Stimulated activated CD4-positive, alpha-beta T cell treated with anti-CD3 and anti-CD28 coated beads, Interleukin-12 subunit alpha, Interleukin-12 subunit beta, amount 100 ng/mL, for 4 hours (primary cell): ENCODE results near the gene ILDR1.

Experiments used
- DNase-seq: peaks from one replicate; pipeline ENCODE4 v3.0.0-alpha.2; 2020

Gene ILDR1

DNA sequence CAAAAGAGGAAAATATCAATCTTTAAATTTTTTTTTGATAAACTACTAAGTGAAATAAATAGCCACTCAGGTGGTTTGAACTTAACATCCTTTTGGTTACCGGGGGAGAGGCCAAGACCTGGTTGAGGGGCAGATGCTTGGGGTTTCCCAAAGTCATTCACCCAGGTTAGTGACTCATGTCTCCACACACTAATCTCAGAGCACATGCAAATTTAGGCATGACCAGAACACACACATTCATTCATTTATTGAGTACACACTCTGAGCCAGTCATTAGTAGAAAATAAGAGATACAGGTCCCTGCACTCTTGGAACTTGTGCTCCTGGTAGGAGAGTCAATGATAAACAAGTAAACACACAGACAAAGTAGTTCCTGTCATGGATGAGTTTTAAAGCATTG lies 7.3 kb downstream of the ILDR1 start:
- DNase-seq: no peak

DNA sequence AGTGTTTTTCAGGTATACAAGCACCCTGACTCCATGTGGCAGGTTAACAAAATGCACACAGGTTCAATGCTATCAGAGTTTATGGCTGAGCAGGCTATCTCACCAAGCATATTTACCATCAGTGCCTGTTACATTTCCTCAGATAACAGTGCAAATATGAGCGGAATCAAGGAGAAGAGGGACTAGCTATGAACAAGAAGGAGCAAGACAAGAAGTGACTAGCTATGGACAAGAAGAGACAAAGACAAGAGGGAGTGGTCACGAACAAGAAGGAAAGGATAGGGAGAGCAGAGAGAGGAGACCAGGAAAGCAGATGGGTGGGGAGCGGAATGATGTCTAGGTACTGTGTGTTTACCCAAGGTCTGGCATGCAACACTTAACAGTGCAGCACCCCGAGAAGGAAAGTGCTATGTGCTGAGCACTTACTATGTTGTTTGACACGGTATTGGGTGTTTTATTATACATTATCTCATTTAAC lies 8.6 kb downstream of the ILDR1 start:
- DNase-seq: no peak

DNA sequence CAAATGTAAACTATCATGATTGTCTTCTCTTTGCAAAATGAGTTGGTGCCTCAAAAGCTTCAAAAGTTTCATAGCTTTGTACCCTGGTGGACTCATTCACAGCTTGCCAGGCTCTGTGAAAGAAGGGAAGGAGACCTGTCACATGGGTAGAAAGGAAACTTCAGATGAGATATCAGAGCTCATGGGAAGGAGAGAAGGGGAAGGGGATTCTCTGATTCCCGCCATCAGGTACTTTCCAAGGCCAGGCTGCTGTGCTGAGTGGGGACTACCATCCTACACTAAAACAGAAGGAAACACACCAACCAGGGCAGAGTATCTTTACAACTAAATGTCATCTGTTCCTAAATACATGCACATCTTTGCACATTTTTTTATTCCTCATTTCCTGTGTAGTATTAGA lies 9.2 kb downstream of the ILDR1 start:
- DNase-seq: no peak

DNA sequence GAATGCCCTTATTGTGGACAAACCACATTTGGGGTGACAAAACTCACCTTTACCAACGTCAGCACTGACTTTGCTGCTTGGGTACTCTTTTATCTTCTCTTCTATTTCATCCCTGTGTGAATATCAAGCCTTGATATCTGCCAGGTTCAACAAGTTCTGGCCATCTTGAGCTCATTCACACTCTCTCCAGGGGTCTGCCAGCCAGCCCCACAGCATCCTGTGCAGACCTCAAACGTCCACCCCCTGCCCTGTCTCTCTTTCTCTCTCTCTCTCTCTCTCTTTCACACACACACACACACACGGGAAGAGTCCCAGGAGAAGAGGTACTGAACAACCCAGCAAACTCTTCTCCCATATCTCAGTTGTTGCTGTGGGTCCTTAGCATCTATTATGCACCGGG lies 10.7 kb downstream of the ILDR1 start:
- DNase-seq: no peak

DNA sequence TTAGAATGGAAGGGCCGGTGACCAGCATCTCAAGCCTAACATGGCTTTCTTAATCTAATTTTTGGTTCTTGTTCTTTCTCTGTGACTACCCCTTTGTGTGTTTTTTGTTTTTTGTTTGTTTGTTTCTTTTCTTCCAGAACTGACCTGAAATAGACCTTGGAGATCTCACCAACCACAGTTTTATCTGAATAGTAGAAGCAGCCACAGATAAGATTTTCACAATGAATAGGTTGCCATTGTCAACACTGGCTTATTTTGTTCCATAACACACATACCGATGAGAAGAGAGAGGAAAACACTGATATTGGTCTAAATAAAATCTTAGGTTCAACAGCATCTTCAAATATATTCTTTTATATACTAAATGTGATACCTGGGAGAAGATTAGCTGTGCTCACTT lies 11.5 kb downstream of the ILDR1 start:
- DNase-seq: no peak

DNA sequence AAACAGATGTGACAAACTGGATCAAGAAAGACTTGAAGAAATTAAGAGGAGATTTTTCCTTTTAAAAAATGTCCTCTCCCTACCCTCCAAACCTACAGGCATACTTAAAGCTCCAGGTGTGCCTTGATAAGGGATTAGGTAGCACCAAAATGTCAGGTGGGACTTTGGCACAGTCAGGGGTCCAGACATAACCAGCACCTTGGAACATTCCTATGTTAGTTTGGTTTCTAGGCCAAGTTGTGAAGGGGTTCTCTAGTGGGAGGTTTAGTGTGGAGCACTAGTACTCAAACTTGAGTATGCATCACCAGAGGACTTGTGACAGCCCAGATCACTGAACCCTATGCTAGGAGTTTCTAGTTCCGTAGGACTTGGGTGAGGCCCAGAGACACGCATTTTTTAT lies 13.9 kb downstream of the ILDR1 start:
- DNase-seq: no peak

DNA sequence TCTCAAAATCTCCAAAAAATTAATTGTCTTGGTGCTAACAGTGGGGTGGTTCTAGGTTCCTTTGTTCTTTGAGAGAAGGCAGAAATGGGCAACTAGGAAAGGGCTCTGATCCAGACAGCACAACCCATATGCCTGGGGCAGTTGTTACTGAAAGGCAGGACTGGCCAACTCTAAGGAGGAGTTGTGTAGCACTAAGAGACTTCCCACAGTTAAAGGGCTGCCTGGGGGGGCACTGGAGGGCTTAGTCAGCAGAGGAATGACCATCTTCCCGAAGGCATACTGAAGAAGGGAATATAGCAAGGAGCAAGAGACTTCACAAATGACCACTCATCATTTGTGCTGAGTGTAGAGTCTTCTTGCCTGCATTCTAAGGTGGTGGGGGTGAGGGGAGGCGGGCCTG lies 15.8 kb downstream of the ILDR1 start:
- no peak for DNase-seq

DNA sequence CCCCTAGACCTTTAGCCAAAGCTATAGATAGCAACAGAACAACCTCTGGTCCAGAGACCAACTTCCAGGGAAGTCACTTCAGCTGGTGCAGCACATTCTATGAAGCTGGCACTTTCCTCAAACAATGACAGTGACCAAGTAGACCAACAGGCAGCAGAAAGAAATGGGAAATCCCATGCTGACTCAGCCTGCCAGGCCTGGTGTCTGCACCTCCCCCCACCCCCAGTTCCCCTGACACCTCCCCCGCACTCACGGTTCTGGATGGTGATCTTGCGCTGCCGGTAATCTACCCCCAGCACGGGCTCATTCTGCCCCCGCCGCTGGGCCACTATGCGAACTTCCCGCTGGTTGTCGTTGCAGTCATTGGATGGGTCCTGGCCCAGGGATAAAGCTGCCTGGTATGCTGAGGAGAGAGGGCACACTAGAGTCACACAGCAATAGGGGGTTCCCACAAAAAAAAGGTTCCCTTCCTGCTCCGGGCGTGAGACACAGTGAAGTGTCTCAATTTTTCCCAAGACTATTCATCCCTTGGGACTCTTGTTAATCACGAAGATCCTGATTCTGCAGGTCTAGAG lies 17.0 kb downstream of the ILDR1 start:
- no peak for DNase-seq

DNA sequence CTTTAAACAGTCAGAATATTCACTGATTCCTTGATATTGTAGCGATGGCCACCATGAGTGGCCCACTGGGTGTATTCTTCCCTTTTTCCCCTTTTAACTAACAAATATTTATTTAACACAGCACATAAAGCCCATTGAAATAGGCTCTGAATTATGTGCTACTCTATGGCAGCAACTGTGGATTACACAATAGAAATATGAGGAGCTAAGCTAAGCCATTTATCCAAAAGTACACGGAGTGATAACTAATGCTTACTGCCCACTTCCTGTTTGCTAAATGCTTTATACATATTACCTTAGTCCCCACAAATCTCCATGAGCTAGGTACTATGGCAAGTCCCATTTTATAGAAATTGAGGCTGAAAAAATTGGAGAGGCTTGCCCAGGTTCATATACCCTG lies 17.9 kb downstream of the ILDR1 start:
- DNase-seq: no peak

DNA sequence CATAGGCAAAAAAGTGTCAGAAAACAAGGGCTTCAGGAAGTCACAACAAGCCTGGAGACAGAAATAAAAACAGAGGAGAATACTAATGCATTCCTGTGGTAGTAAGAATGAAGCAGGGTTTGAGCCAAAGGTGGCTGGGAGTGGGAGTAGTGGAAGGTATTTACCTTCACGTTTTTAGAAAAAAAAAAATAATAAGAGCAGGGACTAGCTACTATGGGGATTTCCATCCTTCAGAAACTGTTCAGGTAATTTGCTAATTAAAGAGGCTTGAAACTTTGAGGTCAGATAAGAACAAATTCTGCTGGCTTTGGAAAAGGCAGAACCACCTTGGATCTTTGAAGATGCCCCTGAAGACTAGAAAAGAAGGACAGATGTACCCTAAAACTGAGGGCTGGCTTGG lies 18.4 kb downstream of the ILDR1 start:
- no peak for DNase-seq

DNA sequence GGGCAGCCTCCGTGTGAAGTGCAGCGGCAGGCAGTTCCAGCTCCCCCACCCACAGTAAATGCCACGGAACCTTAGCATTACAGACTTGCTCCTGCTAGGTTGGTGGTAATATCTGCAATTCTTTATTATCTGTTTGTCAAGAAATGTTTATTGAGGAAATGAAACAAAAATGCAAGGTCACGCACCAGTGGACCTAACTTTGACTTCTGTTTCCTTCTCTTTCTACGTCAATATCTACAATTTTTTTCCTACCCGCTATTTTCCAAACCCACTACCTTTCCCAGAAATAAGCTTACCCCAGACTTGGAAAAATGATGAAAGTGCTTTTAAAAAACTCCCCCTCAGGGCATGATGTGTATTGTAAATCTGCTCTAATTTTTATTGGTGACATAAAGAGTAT lies 18.9 kb downstream of the ILDR1 start:
- no peak for DNase-seq

DNA sequence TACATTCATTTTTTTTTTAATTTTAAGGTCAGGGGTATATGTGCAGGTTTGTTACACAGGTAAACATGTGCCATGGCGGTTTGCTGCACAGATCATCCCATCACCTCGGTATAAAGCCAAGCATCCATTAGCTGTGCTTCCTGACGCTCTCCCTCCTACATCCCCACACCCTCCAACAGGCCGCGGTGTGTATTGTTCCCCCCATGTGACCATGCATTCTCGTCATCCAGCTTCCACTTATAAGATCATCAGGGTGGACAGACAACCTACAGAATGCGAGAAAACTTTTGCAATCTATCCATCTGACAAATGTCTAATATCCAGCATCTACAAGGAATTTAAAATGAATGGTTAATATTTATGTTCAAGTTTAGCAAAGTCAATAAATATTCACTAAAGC lies 19.4 kb downstream of the ILDR1 start:
- no peak for DNase-seq

DNA sequence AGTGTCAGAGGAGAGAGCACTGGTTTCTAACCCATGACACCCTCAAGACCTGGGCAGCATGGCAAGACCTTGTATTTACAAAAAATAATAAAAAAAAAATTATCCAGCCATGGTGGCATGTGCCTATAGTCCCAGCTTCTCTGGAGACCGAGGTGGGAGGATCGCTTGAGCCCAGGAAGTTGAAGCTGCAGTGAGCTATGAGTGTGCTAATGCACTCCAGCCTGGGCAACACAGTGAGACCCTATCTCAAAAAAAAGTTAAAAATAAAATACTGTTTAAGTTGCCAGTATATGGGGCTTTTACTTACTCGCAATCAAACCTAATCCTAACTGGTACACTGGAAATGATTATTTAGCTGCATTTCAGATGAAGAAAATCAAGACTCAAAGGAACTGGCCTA lies 20.2 kb downstream of the ILDR1 start:
- DNase-seq: no peak

DNA sequence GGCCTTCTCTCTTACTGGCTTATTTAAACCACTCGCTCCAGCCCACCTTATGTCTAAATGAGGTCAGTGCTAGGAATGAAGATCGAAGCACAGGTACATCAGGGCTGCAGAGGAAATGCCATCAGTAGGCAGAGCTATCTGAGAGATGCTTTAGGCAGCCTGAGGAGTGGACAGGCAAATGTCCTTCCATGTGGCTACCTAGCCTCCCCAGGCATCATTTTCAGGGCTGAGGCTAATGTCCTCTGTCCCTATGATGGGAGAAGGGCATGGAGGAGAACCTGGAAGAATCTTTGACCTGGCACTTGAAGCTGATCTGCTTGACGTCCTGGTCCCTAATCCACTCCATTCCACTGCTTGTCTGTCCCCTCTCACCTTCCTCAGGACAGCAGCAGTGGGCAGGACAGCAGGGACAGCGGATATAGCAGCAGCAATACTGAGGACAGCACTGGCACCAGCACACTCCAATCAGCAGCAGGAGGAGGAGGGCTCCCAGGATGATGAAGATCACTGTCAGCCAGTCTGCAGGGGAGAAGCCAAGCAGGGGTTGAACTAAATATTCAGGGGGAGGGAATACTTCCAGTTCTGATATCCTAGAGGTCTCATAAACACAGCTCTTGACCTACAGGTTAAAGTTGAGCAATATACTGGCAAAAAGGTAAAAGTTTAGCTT lies 21.0 kb downstream of the ILDR1 start:
- no peak for DNase-seq

DNA sequence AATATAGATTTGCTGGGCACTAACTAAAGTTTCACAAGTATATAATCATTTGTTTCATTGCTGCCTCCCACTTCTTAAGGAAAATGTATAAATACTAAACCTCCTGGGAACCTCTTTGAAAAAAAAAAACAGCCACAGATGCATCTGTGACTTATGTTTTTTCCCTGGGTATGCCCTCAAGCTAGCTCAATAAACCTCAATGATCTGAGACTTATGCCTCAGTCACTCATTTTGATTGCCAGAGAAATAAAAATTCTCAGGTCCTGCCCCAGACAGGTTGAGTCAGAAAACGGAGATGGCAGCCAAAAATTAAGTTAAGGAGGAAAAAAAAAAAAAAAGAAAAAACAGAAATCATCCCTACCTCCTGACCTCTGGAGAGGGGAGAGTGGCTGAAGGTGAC lies 22.1 kb downstream of the ILDR1 start:
- DNase-seq: no peak

DNA sequence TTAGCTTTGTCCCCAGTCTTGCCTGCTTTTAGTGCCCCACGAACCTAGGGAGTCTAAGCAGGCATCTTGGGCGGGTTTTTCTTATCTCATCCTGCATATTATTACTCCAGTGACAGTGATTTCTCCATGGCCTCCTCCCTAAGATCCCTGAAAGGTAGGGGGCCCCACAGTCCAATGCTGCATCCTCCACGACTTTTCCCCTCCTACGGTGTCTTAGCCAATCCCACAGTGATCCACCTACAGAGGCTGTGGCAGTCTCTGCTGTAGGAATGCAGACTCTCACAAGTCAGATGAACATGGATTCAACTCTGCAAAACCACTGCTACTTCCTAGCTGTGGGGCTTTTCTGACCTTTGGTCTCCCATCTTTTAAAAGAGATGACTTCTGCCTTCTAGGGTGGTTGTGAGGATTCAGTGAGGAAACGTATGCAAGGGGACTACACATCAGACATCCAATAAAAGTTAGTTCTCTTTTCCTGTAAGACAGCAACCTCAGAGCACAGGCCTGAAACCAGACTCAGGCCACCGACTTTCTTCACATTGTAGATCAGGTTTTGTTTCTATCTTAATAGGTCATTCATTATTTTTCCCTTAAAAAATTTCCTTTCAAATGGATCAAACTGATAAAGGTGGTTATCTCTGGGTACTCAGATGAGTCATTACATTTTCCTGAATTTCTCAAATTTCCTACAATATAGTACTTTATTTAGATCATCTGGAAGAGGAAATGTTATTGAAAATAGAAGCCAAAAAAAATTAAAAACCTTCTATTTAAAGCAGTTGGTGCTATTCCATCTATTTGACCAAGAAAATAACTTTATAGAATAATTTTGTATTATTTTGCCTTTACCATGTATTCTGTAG lies 23.2 kb downstream of the ILDR1 start:
- DNase-seq: no peak

DNA sequence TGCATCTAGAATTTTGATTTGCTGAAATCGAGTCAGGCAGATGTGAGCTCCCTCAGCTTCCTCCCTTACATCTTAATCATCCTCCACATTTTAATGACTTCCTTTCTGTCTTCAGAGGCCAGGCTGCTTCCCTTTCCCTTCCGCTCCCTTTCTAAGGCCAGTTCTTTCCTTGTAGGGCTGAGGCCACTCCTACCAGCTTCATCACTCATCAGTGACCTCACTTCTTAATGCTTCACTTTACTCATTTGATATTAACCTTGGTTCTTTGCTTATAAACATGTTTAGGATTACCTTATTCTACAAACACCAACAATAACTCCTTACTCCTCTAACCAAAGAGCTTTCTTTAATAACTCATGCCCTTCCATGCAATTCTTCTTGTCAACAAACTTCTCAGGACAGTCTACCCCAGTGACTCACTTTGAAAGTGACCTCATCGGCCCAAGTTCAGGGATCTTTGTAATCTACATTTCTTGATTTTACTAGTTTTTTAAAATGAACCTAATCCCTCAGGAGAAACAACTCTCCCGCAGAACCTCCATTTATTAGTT lies 23.9 kb downstream of the ILDR1 start:
- DNase-seq: no peak

DNA sequence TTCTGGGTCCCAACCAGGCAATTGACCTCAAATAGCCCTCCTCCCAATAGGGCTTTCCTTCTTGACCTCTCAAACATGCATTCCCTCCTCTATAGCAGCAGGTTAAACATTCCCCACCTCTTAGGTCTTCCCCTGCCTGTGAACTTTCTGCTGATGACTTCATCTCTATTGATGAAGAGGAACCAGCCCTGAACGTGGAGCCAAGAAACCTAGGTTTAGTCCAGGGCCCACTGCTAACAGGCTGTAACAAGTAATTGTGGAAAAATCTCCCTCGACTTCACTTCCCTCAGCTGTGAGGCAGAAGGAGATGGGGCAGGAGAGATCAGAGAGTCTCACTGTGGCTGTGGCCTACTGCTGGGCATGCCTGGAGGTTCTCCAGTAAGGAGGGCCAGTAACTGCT lies 24.7 kb downstream of the ILDR1 start:
- no peak for DNase-seq

DNA sequence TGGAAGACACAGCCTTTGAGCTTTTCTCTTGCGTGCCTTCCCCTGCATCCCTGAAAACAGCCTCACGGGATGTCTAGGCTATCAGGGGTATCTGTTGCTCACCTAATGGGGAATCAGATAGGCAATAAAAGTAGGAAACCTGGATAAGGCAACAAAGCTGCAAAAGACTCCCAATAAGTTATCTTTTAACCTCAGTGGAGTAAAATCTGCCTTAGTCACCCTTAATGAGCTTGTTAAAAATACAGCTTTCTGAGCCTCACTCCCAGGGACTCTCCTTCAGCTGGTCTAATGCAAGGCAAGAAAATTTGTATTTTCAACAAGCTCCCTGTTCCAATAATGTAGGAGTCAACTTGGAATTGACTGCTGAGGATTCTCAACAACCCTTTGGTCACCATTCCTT lies 25.6 kb downstream of the ILDR1 start:
- no peak for DNase-seq

DNA sequence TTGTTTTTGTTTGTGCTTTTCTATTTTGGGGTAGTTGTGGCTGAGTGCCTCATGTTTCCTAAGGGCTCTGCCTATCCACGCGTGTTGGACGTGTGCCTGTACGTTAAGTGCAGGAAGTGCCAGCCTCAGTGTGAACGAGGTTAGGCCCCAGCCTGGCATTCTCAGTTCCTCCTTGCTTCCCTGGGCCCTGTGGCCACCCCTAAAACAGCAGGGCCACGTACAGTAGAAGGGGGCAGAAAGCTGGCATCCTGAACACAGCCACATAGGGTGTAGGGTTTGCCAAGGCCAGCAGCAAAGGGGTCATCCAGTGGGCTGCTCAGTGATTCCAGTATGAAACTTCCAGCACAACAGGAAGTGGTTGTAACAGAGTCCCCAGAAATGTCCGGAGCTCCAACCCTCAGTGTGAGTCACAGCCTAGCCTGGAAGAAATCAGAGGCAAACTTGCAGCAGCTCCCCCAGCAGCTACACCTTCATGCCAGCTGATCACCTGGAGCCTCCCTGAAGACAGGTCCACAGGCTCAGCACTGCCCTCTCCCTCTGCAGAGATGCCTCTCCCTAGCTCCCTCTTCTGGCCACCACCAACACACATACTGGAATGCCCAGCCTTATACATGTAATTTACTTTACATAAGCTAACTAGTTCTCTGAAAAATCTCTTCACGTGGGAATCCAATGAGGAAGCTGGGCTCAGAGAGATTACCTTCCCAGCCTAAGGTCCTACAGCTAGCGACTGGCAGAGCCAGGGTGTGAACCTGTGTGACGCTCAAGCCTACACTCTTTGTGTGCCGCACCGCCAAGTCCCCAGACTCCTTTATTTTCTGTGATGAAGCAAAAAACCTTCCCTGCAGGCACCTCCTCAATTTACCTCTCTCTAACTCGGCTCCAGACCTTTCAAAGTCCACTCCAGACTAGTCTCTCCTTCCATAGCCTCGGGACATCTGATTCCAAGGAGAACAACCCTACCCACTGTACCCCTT lies 26.6 kb downstream of the ILDR1 start:
- DNase-seq: no peak

DNA sequence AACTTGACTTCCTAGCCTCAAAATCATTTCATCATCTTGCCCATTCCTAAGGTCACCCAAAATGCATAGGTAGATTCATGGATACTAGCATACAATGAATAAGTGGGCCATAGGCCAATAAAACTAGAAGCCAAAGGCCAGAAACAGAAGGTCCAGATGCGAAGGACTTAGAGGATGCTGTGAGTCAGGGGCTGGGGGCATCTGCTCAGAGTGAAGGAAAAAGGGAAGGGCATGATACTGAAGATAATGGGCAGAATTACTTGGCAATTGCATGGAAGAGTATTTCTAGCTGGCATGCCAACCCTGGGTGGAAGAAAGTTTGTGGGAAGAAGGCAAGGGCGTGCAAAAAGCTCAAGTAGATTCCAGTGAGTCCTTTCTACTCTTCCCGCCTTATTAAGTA lies 27.5 kb downstream of the ILDR1 start:
- no peak for DNase-seq
